Measurements from ENCODE around the gene CNTFR.

Gene CNTFR

GRCh38 chr9:34522971-34523797 is 66.3 kb downstream of the CNTFR start, which contains the start of gene ENHO:
Gene ENHO, minus strand, starts transcription at chr9:34522990. Its CDS starts 1,295 bp downstream, at chr9:34521695.
- DNase-seq (ENCODE audit: low spot score) = peak; percentile 92

- DNase-seq (ENCODE audit: low spot score) = no peak
Measured at GRCh38 chr9:34522091-34522887, 67.2 kb downstream of the CNTFR start.

GRCh38 chr9:34521406-34522045 is 68.0 kb downstream of the CNTFR start:
- no peak for DNase-seq (ENCODE audit: low spot score)

- no peak for DNase-seq (ENCODE audit: low spot score)
Measured at GRCh38 chr9:34520505-34521385, 68.8 kb downstream of the CNTFR start.

GRCh38 chr9:34520096-34520495 is 69.4 kb downstream of the CNTFR start:
- no peak for DNase-seq (ENCODE audit: low spot score)

GRCh38 chr9:34519321-34520020 is 70.1 kb downstream of the CNTFR start:
- no peak for DNase-seq (ENCODE audit: low spot score)

GRCh38 chr9:34518896-34519295 is 70.6 kb downstream of the CNTFR start:
- DNase-seq (ENCODE audit: low spot score) = no peak

- DNase-seq (ENCODE audit: low spot score) = no peak
Measured at GRCh38 chr9:34518110-34518616, 71.4 kb downstream of the CNTFR start.

- DNase-seq (ENCODE audit: low spot score) = no peak
Measured at GRCh38 chr9:34517185-34517584, 72.3 kb downstream of the CNTFR start.

- DNase-seq (ENCODE audit: low spot score) = no peak
Measured at GRCh38 chr9:34515959-34516358, 73.6 kb downstream of the CNTFR start.

GRCh38 chr9:34514816-34515215 is 74.7 kb downstream of the CNTFR start:
- DNase-seq (ENCODE audit: low spot score) = no peak

- DNase-seq (ENCODE audit: low spot score) = no peak
Measured at GRCh38 chr9:34514401-34514800, 75.1 kb downstream of the CNTFR start.

- no peak for DNase-seq (ENCODE audit: low spot score)
Measured at GRCh38 chr9:34513567-34514214, 75.8 kb downstream of the CNTFR start.

GRCh38 chr9:34512131-34513078 is 77.1 kb downstream of the CNTFR start:
- DNase-seq (ENCODE audit: low spot score) = no peak

- no peak for DNase-seq (ENCODE audit: low spot score)
Measured at GRCh38 chr9:34510497-34511468, 78.7 kb downstream of the CNTFR start.

- no peak for DNase-seq (ENCODE audit: low spot score)
Measured at GRCh38 chr9:34508951-34509350, 80.6 kb downstream of the CNTFR start.

- no peak for DNase-seq (ENCODE audit: low spot score)
Measured at GRCh38 chr9:34508463-34508862, 81.1 kb downstream of the CNTFR start.

GRCh38 chr9:34507966-34508365 is 81.6 kb downstream of the CNTFR start:
- no peak for DNase-seq (ENCODE audit: low spot score)

Measured in CD4-positive, alpha-beta T cell treated with Interleukin-2 at 100 ng/mL for 4 hours (primary cell).